A549 (cell line): ENCODE results near the gene ZNF580.

Source experiments
- BHLHE40 ChIP-seq: IDR thresholded peaks from 2 replicates; pipeline ENCODE4 v1.6.1; 2012; ENCODE audit warnings: low read depth, low read length, inconsistent platforms
- CEBPB ChIP-seq, 2 experiments: fragments of >200 bp in 1 of 2; sonication (Bioruptor Twin) in 1 of 2; formaldehyde crosslinking in 1 of 2; IDR thresholded peaks; 2 replicates each; pipeline ENCODE4 v1.6.1; 2012 to 2016
- CTCF ChIP-seq: fragments of >200 bp; sonication (Bioruptor Twin); formaldehyde crosslinking; IDR thresholded peaks from 3 replicates; pipeline ENCODE4 v1.5.1; 2016
- EP300 ChIP-seq, 2 experiments: fragments of >200 bp; sonication (Bioruptor Twin); formaldehyde crosslinking; IDR thresholded peaks; 2 replicates in 1 of 2; 3 replicates in 1 of 2; pipeline ENCODE4 v1.6.1; 2016 to 2017
- ESRRA ChIP-seq: fragments of 150-350 bp; IDR thresholded peaks from 2 replicates; pipeline ENCODE4 v1.6.1; 2014; ENCODE audit warnings: mild to moderate bottlenecking, low read length, borderline replicate concordance
- JUNB ChIP-seq: fragments of >200 bp; sonication (Bioruptor Twin); formaldehyde crosslinking; IDR thresholded peaks from 2 replicates; pipeline ENCODE4 v1.6.1; 2016
- MAFK ChIP-seq: fragments of 450-650 bp; IDR thresholded peaks from 2 replicates; pipeline ENCODE4 v1.6.1; 2014; ENCODE audit not compliant: partially characterized antibody
- POLR2A ChIP-seq: IDR thresholded peaks from 2 replicates; pipeline ENCODE4 v1.6.1; 2012; ENCODE audit warnings: mild to moderate bottlenecking, low read length
- RAD21 ChIP-seq, 2 experiments: fragments of >200 bp in 1 of 2; sonication (Bioruptor Twin) in 1 of 2; formaldehyde crosslinking in 1 of 2; IDR thresholded peaks in 1 of 2; conservative IDR thresholded peaks in 1 of 2; 2 replicates in 1 of 2; 3 replicates in 1 of 2; pipeline ENCODE4 v1.6.1; 2012 to 2018; ENCODE audit warnings: inconsistent platforms in 1 of 2

- TF ChIP-seq POLR2A (no peak), CEBPB (IDR thresholded peaks at IDR 0.05) (no peak), ESRRA (no peak), CTCF (no peak), MAFK (no peak), EP300 (IDR thresholded peaks at IDR 0.05) (no peak), JUNB (no peak), RAD21 (conservative IDR thresholded peaks at IDR 0.05 in 1 of 2, IDR thresholded peaks at IDR 0.05 in 1 of 2) (no peak), BHLHE40 (no peak)
Measured at GRCh38 chr19:55679343-55680257, 38.8 kb downstream of the ZNF580 start.
